Nephron (organoid): ENCODE results near the gene ZNF689.
A peak's percentile ranks its signal among the peaks of the same experiment; 100 is the strongest.
"Not testable (repeated sequence)": the region's sequence is repeated elsewhere in the genome, so short reads cannot be mapped to it uniquely, and the experiment has no call there.

Experiments used
- H3K27ac Mint-ChIP-seq, 3 experiments: 2 replicates each; pipeline ENCODE4 v1.8.0; 2020; ENCODE audit warnings: mixed read lengths in 3 of 3, mild to moderate bottlenecking in 2 of 3, moderate library complexity in 1 of 3
- H3K27me3 Mint-ChIP-seq: 2 replicates; pipeline ENCODE4 v1.8.0; 2021; ENCODE audit warnings: low read depth, mild to moderate bottlenecking, moderate library complexity, mixed read lengths
- H3K36me3 Mint-ChIP-seq: 2 replicates; pipeline ENCODE4 v1.8.0; 2020; ENCODE audit warnings: low read depth, mixed read lengths
- H3K4me1 Mint-ChIP-seq: 2 replicates; pipeline ENCODE4 v1.8.0; 2020; ENCODE audit warnings: mixed read lengths
- H3K4me3 Mint-ChIP-seq, 3 experiments: 2 replicates each; pipeline ENCODE4 v1.8.0; 2020; ENCODE audit warnings: mild to moderate bottlenecking in 3 of 3, mixed read lengths in 3 of 3, moderate library complexity in 2 of 3
- H3K9me3 Mint-ChIP-seq: 2 replicates; pipeline ENCODE4 v1.8.0; 2020; ENCODE audit warnings: mixed read lengths
- TF ChIP-seq, protein P1 (sequence below), 3 experiments: fragments of 200-600 bp; sonication (generic); IDR thresholded peaks; one replicate each; pipeline ENCODE4 v1.5.0; 2021; ENCODE audit warnings: antibody characterized with exemption in 3 of 3; ENCODE audit not compliant: unreplicated experiment in 3 of 3

The ZNF689 gene

DNA sequence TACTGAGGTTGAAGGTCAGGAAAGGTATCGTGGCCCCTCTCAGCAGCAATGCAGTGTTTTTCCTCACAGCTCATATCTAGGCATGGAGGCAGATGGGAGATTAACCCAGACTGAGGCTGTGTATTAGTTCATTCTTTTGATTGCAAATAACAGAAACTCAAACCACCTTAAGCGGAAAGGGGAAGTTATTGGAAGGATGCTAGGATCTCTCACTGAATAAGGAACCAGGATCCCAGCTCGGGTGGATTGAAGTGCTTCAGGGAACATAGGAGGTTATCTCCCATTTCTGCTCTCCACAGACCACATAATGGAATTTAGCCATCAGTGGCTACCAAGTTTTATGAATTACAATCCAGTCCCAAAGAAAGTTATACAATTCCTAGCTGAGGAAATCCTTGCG is 8.2 kb downstream of the ZNF689 start:
- peaks cover 56% of the 10 kb centered on the region for H3K36me3 Mint-ChIP-seq
- H3K4me1 Mint-ChIP-seq = peaks cover 5% of the 10 kb centered on the region
- peak overlapping the region; percentile 36 to 67 (median 55) for H3K27ac Mint-ChIP-seq
- H3K9me3 Mint-ChIP-seq = no peaks in the 10 kb centered on the region
- H3K4me3 Mint-ChIP-seq = no peak overlapping the region
- no peaks in the 10 kb centered on the region for H3K27me3 Mint-ChIP-seq
- TF ChIP-seq, protein P1, sequence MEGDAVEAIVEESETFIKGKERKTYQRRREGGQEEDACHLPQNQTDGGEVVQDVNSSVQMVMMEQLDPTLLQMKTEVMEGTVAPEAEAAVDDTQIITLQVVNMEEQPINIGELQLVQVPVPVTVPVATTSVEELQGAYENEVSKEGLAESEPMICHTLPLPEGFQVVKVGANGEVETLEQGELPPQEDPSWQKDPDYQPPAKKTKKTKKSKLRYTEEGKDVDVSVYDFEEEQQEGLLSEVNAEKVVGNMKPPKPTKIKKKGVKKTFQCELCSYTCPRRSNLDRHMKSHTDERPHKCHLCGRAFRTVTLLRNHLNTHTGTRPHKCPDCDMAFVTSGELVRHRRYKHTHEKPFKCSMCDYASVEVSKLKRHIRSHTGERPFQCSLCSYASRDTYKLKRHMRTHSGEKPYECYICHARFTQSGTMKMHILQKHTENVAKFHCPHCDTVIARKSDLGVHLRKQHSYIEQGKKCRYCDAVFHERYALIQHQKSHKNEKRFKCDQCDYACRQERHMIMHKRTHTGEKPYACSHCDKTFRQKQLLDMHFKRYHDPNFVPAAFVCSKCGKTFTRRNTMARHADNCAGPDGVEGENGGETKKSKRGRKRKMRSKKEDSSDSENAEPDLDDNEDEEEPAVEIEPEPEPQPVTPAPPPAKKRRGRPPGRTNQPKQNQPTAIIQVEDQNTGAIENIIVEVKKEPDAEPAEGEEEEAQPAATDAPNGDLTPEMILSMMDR (IDR thresholded peaks at IDR 0.05; ENCODE audit: unreplicated experiment in 3 of 3) = no peak

DNA sequence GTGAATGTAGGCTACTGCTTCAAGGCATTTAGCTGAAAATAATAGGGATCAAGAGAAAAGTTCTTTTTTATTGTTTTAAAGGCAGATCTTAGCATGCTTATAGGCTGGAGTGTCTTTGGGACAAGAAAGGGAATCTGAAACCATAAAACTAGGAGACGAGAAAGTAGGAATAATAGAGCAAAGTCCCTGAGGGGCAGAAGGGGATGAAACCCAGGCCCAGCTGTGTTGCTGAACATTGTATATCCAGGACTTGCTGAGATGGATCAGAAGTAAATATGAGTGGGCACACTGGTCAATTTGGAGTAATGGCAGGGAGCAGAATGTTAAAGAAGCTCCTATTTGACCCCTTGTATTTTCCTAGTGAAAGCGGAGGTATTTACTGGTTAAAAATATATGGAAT is 9.3 kb downstream of the ZNF689 start:
- Mint-ChIP-seq H3K36me3 (peaks cover 48% of the 10 kb centered on the region), H3K27me3 (no peaks in the 10 kb centered on the region), H3K9me3 (no peaks in the 10 kb centered on the region), H3K4me3 (no peak overlapping the region), H3K27ac (no peak overlapping the region), H3K4me1 (peaks cover 5% of the 10 kb centered on the region)
- TF ChIP-seq, protein P1 (IDR thresholded peaks at IDR 0.05; ENCODE audit: unreplicated experiment in 3 of 3) = no peak

DNA sequence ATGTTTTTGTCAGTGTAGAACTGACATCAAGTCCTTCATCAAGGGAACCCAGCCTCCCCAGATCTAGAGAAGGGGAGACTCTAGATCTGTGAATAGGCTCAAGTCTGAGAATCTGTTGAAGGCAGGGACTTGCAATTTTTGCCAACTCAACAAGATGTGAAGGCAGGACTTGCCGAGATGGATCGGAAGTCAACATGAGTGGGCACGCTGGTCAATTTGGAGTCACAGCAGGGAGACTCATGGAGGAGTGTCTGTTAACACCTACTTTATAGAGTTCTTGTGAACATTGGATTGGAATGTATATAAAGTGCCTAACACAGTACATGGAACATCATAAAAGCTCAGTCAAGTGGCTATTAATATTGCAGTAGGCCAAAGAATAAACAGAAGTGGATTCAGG is 10.0 kb downstream of the ZNF689 start:
- H3K27me3 Mint-ChIP-seq = no peaks in the 10 kb centered on the region
- no peak overlapping the region for H3K27ac Mint-ChIP-seq
- H3K4me1 Mint-ChIP-seq = peaks cover 5% of the 10 kb centered on the region
- peaks cover 43% of the 10 kb centered on the region for H3K36me3 Mint-ChIP-seq
- no peaks in the 10 kb centered on the region for H3K9me3 Mint-ChIP-seq
- TF ChIP-seq, protein P1 (IDR thresholded peaks at IDR 0.05; ENCODE audit: unreplicated experiment in 3 of 3) = no peak
- H3K4me3 Mint-ChIP-seq = no peak overlapping the region

DNA sequence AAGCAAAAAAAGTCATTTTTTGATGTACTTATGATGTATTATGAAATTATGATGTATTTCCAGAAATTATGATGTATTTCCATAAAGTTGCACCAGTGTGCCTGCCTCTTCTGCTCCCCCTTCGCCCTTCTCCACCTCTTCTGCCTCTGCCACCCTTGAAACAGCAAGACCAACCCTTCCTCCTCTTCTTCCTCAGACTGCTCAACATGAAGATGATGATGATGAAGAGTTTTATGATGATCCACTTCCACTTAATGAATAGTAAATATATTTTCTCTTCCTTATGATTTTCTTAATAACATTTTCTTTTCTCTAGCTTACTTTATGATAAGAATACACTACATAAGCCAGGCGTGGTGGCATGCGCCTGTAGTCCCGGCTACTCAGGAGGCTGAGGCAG is 17.3 kb downstream of the ZNF689 start:
- Mint-ChIP-seq H3K27me3 (no peaks in the 10 kb centered on the region), H3K36me3 (peaks cover 8% of the 10 kb centered on the region), H3K4me3 (no peak overlapping the region), H3K4me1 (no peaks in the 10 kb centered on the region), H3K27ac (no peak overlapping the region), H3K9me3 (no peaks in the 10 kb centered on the region)
- TF ChIP-seq, protein P1 (IDR thresholded peaks at IDR 0.05; ENCODE audit: unreplicated experiment in 3 of 3) = no peak

DNA sequence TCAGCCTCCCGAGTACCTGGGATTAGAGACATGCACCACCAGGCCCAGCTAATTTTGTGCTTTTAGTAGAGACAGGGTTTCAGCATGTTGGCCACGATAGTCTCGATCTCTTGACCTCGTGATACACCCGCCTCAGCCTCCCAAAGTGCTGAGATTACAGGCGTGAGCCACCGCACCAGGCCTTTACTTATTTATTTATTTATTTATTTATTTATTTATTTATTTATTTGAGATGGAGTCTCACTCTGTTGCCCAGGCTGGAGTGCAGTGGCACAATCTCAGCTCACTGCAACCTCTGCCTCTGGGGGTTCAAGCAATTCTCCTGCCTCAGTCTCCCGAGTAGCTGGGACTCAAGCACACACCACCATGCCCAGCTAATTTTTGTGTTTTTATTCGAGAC is 19.3 kb downstream of the ZNF689 start:
- not testable (repeated sequence) for H3K9me3 Mint-ChIP-seq, H3K4me1 Mint-ChIP-seq, H3K27me3 Mint-ChIP-seq, H3K27ac Mint-ChIP-seq, H3K36me3 Mint-ChIP-seq, H3K4me3 Mint-ChIP-seq

DNA sequence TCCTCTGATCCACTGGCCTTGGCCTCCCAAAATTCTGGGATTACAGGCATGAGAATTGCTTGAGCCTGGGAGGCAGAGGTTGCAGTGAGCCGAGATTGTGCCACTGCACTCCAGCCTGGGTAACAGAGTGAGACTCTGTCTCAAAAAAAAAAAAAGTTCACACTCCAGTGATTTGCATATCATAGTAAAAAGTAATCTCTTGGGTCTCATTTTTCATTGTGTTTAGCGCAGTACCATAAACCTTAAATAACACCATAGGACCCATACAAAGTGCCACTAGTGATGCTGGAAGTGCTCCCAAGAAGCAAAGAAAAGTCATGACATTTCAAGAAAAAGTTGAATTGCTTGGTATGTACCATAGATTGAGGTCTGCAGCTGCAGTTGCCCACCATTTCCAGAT is 20.6 kb downstream of the ZNF689 start:
- H3K27ac Mint-ChIP-seq, H3K4me3 Mint-ChIP-seq, H3K9me3 Mint-ChIP-seq, H3K27me3 Mint-ChIP-seq: not testable (repeated sequence)
- Mint-ChIP-seq H3K4me1 (peaks cover 11% of the 10 kb centered on the region), H3K36me3 (peaks cover 10% of the 10 kb centered on the region)

DNA sequence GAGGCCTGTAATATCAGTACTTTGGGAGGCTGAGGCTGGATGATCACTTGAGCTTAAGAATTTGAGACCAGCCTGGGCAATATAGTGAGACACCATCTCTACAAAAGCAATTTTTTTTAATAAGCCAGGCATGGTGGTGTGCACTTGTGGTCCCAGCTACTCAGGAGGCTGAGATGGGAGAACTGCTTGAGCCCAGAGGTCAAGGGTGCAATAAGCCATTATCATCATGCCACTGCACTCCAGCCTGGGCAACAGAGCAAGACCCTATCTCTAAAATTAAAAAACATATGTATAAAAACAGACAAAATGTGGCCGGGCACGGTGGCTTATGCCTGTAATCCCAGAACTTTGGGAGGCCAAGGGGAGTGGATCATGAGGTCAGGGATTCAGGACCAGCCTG is 21.5 kb downstream of the ZNF689 start:
- no peaks in the 10 kb centered on the region for H3K27me3 Mint-ChIP-seq
- H3K27ac Mint-ChIP-seq = no peak overlapping the region
- no peak overlapping the region for H3K4me3 Mint-ChIP-seq
- peaks cover 11% of the 10 kb centered on the region for H3K4me1 Mint-ChIP-seq
- H3K9me3 Mint-ChIP-seq = no peaks in the 10 kb centered on the region
- TF ChIP-seq, protein P1 (IDR thresholded peaks at IDR 0.05; ENCODE audit: unreplicated experiment in 3 of 3) = no peak
- peaks cover 8% of the 10 kb centered on the region for H3K36me3 Mint-ChIP-seq
